ENCODE data around the gene UNC45B. TPM values are rescaled to one million over a fixed set of nuclear protein-coding genes. Genes with fewer than 3 reads are reported as not detected.
"Not testable (repeated sequence)": the region's sequence is repeated elsewhere in the genome, so short reads cannot be mapped to it uniquely, and the experiment has no call there.

The UNC45B gene
- total RNA-seq, 3 donors from 2014 or later = 0.05 TPM; not detected in 2

- Histone ChIP-seq H3K36me3 (ENCODE audit: low read depth) (no peaks in the 10 kb centered on the region), H3K4me3 (no peak overlapping the region), H3K9me3 (no peaks in the 10 kb centered on the region), H3K4me1 (ENCODE audit: low read depth) (no peaks in the 10 kb centered on the region)
- intact Hi-C loops (cut with DNase I, micrococcal nuclease) = no loop called here
- DNase-seq = no peak
- TF ChIP-seq CTCF (IDR thresholded peaks at IDR 0.05) = no peak
- no peak for ATAC-seq
Observed at GRCh38 chr17:35144840-35145239, 2.8 kb upstream of the UNC45B start.

- ATAC-seq (no peak), DNase-seq (no peak)
- TF ChIP-seq CTCF (IDR thresholded peaks at IDR 0.05) = no peak
- intact Hi-C loops (cut with DNase I, micrococcal nuclease) = no loop called here
- no peaks in the 10 kb centered on the region for H3K9me3 ChIP-seq
- no peaks in the 10 kb centered on the region for H3K36me3 ChIP-seq (ENCODE audit: low read depth)
- no peaks in the 10 kb centered on the region for H3K4me1 ChIP-seq (ENCODE audit: low read depth)
- H3K4me3 ChIP-seq = no peak overlapping the region
Observed at GRCh38 chr17:35146214-35146833, 1.3 kb upstream of the UNC45B start.

- intact Hi-C loops (cut with DNase I, micrococcal nuclease) = no loop called here
- Histone ChIP-seq H3K36me3 (ENCODE audit: low read depth) (no peaks in the 10 kb centered on the region), H3K4me3 (no peak overlapping the region), H3K4me1 (ENCODE audit: low read depth) (no peaks in the 10 kb centered on the region), H3K9me3 (no peaks in the 10 kb centered on the region)
- ATAC-seq = no peak
- DNase-seq = no peak
- no peak for TF ChIP-seq CTCF (IDR thresholded peaks at IDR 0.05)
Observed at GRCh38 chr17:35148144-35148543, 527 bp downstream of the UNC45B start.

GRCh38 chr17:35149941-35150340 is 2.3 kb downstream of the UNC45B start:
- Histone ChIP-seq H3K4me1 (ENCODE audit: low read depth) (no peaks in the 10 kb centered on the region), H3K9me3 (no peaks in the 10 kb centered on the region), H3K36me3 (ENCODE audit: low read depth) (no peaks in the 10 kb centered on the region), H3K4me3 (no peak overlapping the region)
- no peak for TF ChIP-seq CTCF (IDR thresholded peaks at IDR 0.05)
- DNase-seq (no peak), ATAC-seq (no peak)
- intact Hi-C loops (cut with DNase I, micrococcal nuclease) = no loop called here

- DNase-seq, ATAC-seq: not testable (repeated sequence)
Observed at GRCh38 chr17:35151080-35151479, 3.5 kb downstream of the UNC45B start.

GRCh38 chr17:35152421-35153140 is 5.0 kb downstream of the UNC45B start:
- Histone ChIP-seq H3K36me3 (ENCODE audit: low read depth) (no peaks in the 10 kb centered on the region), H3K4me1 (ENCODE audit: low read depth) (no peaks in the 10 kb centered on the region), H3K9me3 (no peaks in the 10 kb centered on the region), H3K4me3 (no peak overlapping the region)
- no peak for TF ChIP-seq CTCF (IDR thresholded peaks at IDR 0.05)
- ATAC-seq = no peak
- no peak for DNase-seq
- intact Hi-C loops (cut with DNase I, micrococcal nuclease) = no loop called here

More at GRCh38 chr17:35151080-35151479, 3.5 kb downstream of the UNC45B start:
- intact Hi-C loops (cut with DNase I, micrococcal nuclease); H3K4me3 ChIP-seq; H3K4me1 ChIP-seq (ENCODE audit: low read depth); H3K36me3 ChIP-seq (ENCODE audit: low read depth); H3K9me3 ChIP-seq: not testable (repeated sequence)
